Measurements from ENCODE around the gene CARS1. TPM values are rescaled to one million over a fixed set of nuclear protein-coding genes. Genes with fewer than 3 reads are reported as not detected.

CARS1 gene
- total and polyA plus RNA-seq, 2 of the 8 experiments (the other 6 are each of a cell fraction or from before 2014, with no cell fraction given), result 44.1 to 100 TPM

GRCh38 chr11:3043315-3043871 is 13.8 kb downstream of the CARS1 start:
- Histone ChIP-seq H3K36me3 (ENCODE audit: control insufficient read depth in 2 of 4, insufficient read depth in 4 of 4, low read length in 3 of 4) (peaks cover 2 to 49% (median 14%) of the 10 kb centered on the region in 4 experiments; a peak in 6 of 8 replicates), H2BK120ac (replicated peaks; ENCODE audit: low read depth, low read length) (no peak overlapping the region), H3K4ac (replicated peaks; ENCODE audit: insufficient read length, low read depth, low read length) (no peak overlapping the region), H2AFZ (ENCODE audit: low read length) (no peak overlapping the region), H2BK20ac (ENCODE audit: low read length) (no peak overlapping the region), H3K79me1 (ENCODE audit: low read depth, low read length) (peaks cover 27% of the 10 kb centered on the region), H3K79me2 (ENCODE audit: control insufficient read depth in 1 of 2, insufficient read depth in 2 of 2, low read length in 2 of 2) (peaks cover 0 to 64% of the 10 kb centered on the region in 2 experiments; a peak in 2 of 4 replicates), H3K9me3 (ENCODE audit: insufficient read depth in 2 of 2, low read depth in 1 of 2, low read length in 1 of 2) (no peaks in the 10 kb centered on the region), H4K20me1 (replicated peaks in 1 of 2; ENCODE audit: control insufficient read depth in 1 of 2, insufficient read depth in 2 of 2, low read length in 2 of 2) (peaks cover 28 to 54% of the 10 kb centered on the region in 2 experiments), H2BK15ac (ENCODE audit: low read length) (no peak overlapping the region), H2AK5ac (ENCODE audit: low read depth, low read length) (no peak overlapping the region), H3K18ac (ENCODE audit: extremely low read depth, low read length) (no peak overlapping the region), H4K5ac (ENCODE audit: insufficient read length, low read depth, low read length) (no peak overlapping the region), H2BK5ac (ENCODE audit: low read depth, low read length) (no peak overlapping the region), H3K14ac (ENCODE audit: insufficient read length) (no peak overlapping the region), H3K23me2 (ENCODE audit: low read depth, low read length) (no peaks in the 10 kb centered on the region), H3K9ac (replicated peaks in 1 of 4; ENCODE audit: extremely low read depth in 1 of 4, low read depth in 3 of 4, low read length in 3 of 4) (no peak overlapping the region), H3K27me3 (replicated peaks in 1 of 4; ENCODE audit: control insufficient read depth in 3 of 4, extremely low read depth in 1 of 4, insufficient read depth in 3 of 4, low read length in 3 of 4) (no peaks in the 10 kb centered on the region), H3K56ac (replicated peaks; ENCODE audit: insufficient read length, low read depth, low read length) (no peak overlapping the region), H3K4me3 (ENCODE audit: extremely low read depth in 1 of 4, insufficient read depth in 2 of 4, low read depth in 3 of 4, low read length in 4 of 4) (no peak overlapping the region), H3K23ac (ENCODE audit: insufficient read length) (no peak overlapping the region), H3K4me2 (ENCODE audit: insufficient read depth in 1 of 2, low read depth in 2 of 2, low read length in 2 of 2) (no peak overlapping the region), H4K8ac (ENCODE audit: extremely low read depth, insufficient read depth, low read length) (no peak overlapping the region; the same call in 1 of the 2 replicates), H4K91ac (replicated peaks; ENCODE audit: insufficient read length, low read length) (no peak overlapping the region), H2BK12ac (ENCODE audit: low read depth, low read length) (no peak overlapping the region), H3K4me1 (replicated peaks in 1 of 4; ENCODE audit: control insufficient read depth in 3 of 4, insufficient read depth in 4 of 4, low read length in 3 of 4) (peaks cover 0 to 3% (median 0%) of the 10 kb centered on the region in 4 experiments; a peak in 1 of 7 replicates), H3K27ac (ENCODE audit: low read depth, low read length) (0 out of 2 replicates have a peak overlapping the region, but pooled peaks have one; percentile 10)
- TF ChIP-seq NANOG (IDR thresholded peaks at IDR 0.05; ENCODE audit: insufficient read depth, low read depth, low read length, poor library complexity, severe bottlenecking) (no peak), TAF7 (optimal IDR thresholded peaks at IDR 0.05; ENCODE audit: borderline replicate concordance, low read depth, low read length) (no peak)
- 92% methylated on average over 15 of the region's 16 CpGs; no CpG with 5 or more reads in 1 of the 2 experiments for WGBS, 2 experiments (ENCODE audit: extremely low coverage in 1 of 2, insufficient coverage in 1 of 2, insufficient read length in 1 of 2, insufficient replicate concordance in 2 of 2, low coverage in 1 of 2, low lambda C conversion rate in 2 of 2, missing lambda C conversion rate in 1 of 2)
- ChIA-PET POLR2A (ENCODE audit: partially characterized antibody) (interaction anchor here (0.9 to 1.9 kb wide), 5 partner anchors 8 to 51 kb away, joined by 3 to 8 read pairs (median 3); partner anchors contain the start of genes CARS1 and NAP1L4), CTCF (ENCODE audit: partially characterized antibody) (interaction anchor here (1.0 to 20.3 kb wide), 4 partner anchors 9 to 174 kb away, joined by 3 to 434 read pairs (median 4); no protein-coding TSS in a partner anchor)
- FAIRE-seq, result no peak
- no peak for DNase-seq (ENCODE audit: low read depth in 1 of 2, low spot score in 2 of 2)
